GM12878 (cell line): ENCODE results near the gene DDIT4. TPM values are rescaled to one million over a fixed set of nuclear protein-coding genes. Genes with fewer than 3 reads are reported as not detected.
A peak's percentile ranks its signal among the peaks of the same experiment; 100 is the strongest.

Source experiments
- BCL11A ChIP-seq: IDR thresholded peaks from 2 replicates; pipeline ENCODE4 v1.6.1; 2011; ENCODE audit warnings: low read depth, low read length
- BRCA1 ChIP-seq: IDR thresholded peaks from 2 replicates; pipeline ENCODE4 v1.6.1; 2011; ENCODE audit warnings: low read depth, low read length, improper control_type of control experiment
- ETV6 ChIP-seq, 2 experiments: fragments of 450-650 bp in 1 of 2; IDR thresholded peaks in 1 of 2; conservative IDR thresholded peaks in 1 of 2; 2 replicates each; pipeline ENCODE4 v1.6.1; 2014; ENCODE audit warnings: antibody characterized with exemption in 1 of 2, borderline replicate concordance in 1 of 2, low read depth in 1 of 2, mild to moderate bottlenecking in 1 of 2, moderate library complexity in 1 of 2
- LARP7 ChIP-seq: fragments of 450-650 bp; IDR thresholded peaks from 2 replicates; pipeline ENCODE4 v1.6.1; 2017; ENCODE audit warnings: mild to moderate bottlenecking
- MLLT1 ChIP-seq: fragments of 450-650 bp; IDR thresholded peaks from 2 replicates; pipeline ENCODE4 v1.6.1; 2016; ENCODE audit warnings: mild to moderate bottlenecking
- NKRF ChIP-seq: fragments of 450-650 bp; conservative IDR thresholded peaks from 2 replicates; pipeline ENCODE4 v1.6.1; 2017; ENCODE audit warnings: mild to moderate bottlenecking, moderate library complexity
- PAX8 ChIP-seq: fragments of 450-650 bp; IDR thresholded peaks from 2 replicates; pipeline ENCODE4 v1.6.1; 2017; ENCODE audit warnings: mild to moderate bottlenecking, moderate library complexity
- POLR2AphosphoS5 ChIP-seq: IDR thresholded peaks from 2 replicates; pipeline ENCODE4 v1.6.1; 2011; ENCODE audit warnings: mild to moderate bottlenecking, low read length, inconsistent platforms
- RAD51 ChIP-seq: fragments of 450-650 bp; IDR thresholded peaks from 2 replicates; pipeline ENCODE4 v1.6.1; 2016; ENCODE audit warnings: moderate library complexity, mild to moderate bottlenecking, inconsistent platforms
- RFX5 ChIP-seq: IDR thresholded peaks from 2 replicates; pipeline ENCODE4 v1.6.1; 2011; ENCODE audit warnings: low read depth, low read length, improper control_type of control experiment
- SRF ChIP-seq, 2 experiments: IDR thresholded peaks; 2 replicates each; pipeline ENCODE4 v1.6.1; 2011; ENCODE audit warnings: low read depth in 2 of 2, low read length in 2 of 2, mild to moderate bottlenecking in 1 of 2, moderate library complexity in 1 of 2
- SUPT20H ChIP-seq: IDR thresholded peaks from 2 replicates; pipeline ENCODE4 v1.6.1; 2011; ENCODE audit warnings: low read depth, mild to moderate bottlenecking, low read length, moderate library complexity, borderline replicate concordance; ENCODE audit not compliant: control insufficient read depth
- YY1 ChIP-seq: IDR thresholded peaks from 2 replicates; pipeline ENCODE4 v1.6.1; 2011; ENCODE audit warnings: low read depth, mild to moderate bottlenecking, low read length
- ZBED1 ChIP-seq: IDR thresholded peaks from 2 replicates; pipeline ENCODE4 v1.6.1; 2016; ENCODE audit warnings: borderline replicate concordance
- ZNF622 ChIP-seq: fragments of 450-650 bp; IDR thresholded peaks from 2 replicates; pipeline ENCODE4 v1.6.1; 2017; ENCODE audit warnings: mild to moderate bottlenecking, inconsistent platforms
- ZSCAN29 ChIP-seq: fragments of 450-650 bp; IDR thresholded peaks from 2 replicates; pipeline ENCODE4 v1.6.1; 2017; ENCODE audit warnings: mild to moderate bottlenecking, moderate library complexity
- polyA plus RNA-seq, 11 experiments: library from polyadenylated mRNA; depleted of rRNA in 4 of 11; unstranded in 6 of 11; stranded (reverse) in 5 of 11; fragments of >200 nt; fragmentation: Nextera tagmentation in 4 of 11; fragmentation: Illumina TruSeq in 1 of 11; extraction: Ambion mirVana in 4 of 11; extraction: Trizol in 1 of 11; gene quantifications; 1 replicate in 1 of 11; 2 replicates in 10 of 11; pipeline versions ENCODE4 v1.2.1 to v1.2.3, GENCODE V29; 2011 to 2016; ENCODE audit warnings: inconsistent platforms in 2 of 11, missing spikeins in 2 of 11, low read depth in 1 of 11
- total RNA-seq, 4 experiments: library from RNA; depleted of rRNA in 3 of 4; stranded (reverse); fragments of >200 nt in 3 of 4; fragmentation: Illumina TruSeq in 1 of 4; extraction: Trizol in 1 of 4; gene quantifications; 2 replicates each; pipeline versions ENCODE4 v1.2.1 to v1.2.3, GENCODE V29; 2013 to 2021
- TF ChIP-seq, protein P1 (sequence below): IDR thresholded peaks from 2 replicates; pipeline ENCODE4 v1.6.1; 2012; ENCODE audit warnings: mild to moderate bottlenecking, low read depth, low read length
- TF ChIP-seq, protein P2 (sequence below): fragments of 450-650 bp; IDR thresholded peaks from 2 replicates; pipeline ENCODE4 v1.6.1; 2014; ENCODE audit warnings: mild to moderate bottlenecking
- TF ChIP-seq, protein P3 (sequence below): fragments of 450-650 bp; IDR thresholded peaks from 2 replicates; pipeline ENCODE4 v1.6.1; 2018; ENCODE audit warnings: mild to moderate bottlenecking, low read depth, moderate library complexity; ENCODE audit not compliant: partially characterized antibody

Gene DDIT4
- total and polyA plus RNA-seq, 10 of the 15 experiments (the other 5 are each of a cell fraction or from before 2014, with no cell fraction given): 2.1 to 277 (median 183) TPM

DNA sequence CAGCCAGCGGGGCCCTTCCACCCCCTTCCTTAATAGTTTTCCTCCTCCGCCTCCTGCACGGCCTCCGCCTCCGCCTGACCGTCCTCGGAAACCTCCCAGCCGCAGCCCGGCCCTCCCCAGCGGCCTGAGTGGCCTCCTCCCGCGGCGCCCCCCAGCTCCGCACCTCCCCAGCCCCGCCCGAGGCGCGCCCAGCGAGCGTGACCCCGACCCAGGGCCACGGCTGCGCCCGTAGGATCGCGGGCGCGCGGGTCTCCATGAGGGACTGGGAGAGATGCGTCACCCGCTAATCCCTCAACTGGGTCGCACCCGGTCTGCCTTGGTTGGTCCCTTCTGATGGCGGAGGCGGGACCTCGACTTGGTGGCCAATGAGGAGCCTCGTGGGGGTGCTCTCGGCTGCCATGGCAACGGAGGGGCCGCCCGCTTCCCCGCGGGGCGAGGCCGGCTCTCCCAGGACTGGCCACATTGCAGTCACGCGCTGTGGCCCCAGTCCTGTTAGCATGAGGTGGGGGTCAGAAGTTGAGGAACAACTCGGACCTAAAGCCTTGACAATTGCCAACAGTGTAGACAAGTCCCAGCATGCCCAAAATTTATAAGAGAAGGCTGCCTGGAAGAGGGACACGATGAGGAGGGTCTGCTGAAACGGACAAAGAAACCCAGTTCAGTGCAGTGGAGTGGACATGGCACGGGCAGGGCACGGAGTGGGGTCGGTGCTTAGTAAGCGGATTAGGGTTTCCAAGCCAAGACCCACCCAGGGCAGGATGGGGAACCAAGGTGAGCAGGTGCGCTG, 24.3 kb downstream of the DDIT4 start (continued):
- TF ChIP-seq, protein P1, sequence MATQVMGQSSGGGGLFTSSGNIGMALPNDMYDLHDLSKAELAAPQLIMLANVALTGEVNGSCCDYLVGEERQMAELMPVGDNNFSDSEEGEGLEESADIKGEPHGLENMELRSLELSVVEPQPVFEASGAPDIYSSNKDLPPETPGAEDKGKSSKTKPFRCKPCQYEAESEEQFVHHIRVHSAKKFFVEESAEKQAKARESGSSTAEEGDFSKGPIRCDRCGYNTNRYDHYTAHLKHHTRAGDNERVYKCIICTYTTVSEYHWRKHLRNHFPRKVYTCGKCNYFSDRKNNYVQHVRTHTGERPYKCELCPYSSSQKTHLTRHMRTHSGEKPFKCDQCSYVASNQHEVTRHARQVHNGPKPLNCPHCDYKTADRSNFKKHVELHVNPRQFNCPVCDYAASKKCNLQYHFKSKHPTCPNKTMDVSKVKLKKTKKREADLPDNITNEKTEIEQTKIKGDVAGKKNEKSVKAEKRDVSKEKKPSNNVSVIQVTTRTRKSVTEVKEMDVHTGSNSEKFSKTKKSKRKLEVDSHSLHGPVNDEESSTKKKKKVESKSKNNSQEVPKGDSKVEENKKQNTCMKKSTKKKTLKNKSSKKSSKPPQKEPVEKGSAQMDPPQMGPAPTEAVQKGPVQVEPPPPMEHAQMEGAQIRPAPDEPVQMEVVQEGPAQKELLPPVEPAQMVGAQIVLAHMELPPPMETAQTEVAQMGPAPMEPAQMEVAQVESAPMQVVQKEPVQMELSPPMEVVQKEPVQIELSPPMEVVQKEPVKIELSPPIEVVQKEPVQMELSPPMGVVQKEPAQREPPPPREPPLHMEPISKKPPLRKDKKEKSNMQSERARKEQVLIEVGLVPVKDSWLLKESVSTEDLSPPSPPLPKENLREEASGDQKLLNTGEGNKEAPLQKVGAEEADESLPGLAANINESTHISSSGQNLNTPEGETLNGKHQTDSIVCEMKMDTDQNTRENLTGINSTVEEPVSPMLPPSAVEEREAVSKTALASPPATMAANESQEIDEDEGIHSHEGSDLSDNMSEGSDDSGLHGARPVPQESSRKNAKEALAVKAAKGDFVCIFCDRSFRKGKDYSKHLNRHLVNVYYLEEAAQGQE: no peak
- TF ChIP-seq, protein P2, sequence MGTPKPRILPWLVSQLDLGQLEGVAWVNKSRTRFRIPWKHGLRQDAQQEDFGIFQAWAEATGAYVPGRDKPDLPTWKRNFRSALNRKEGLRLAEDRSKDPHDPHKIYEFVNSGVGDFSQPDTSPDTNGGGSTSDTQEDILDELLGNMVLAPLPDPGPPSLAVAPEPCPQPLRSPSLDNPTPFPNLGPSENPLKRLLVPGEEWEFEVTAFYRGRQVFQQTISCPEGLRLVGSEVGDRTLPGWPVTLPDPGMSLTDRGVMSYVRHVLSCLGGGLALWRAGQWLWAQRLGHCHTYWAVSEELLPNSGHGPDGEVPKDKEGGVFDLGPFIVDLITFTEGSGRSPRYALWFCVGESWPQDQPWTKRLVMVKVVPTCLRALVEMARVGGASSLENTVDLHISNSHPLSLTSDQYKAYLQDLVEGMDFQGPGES: peak; percentile 78
- TF ChIP-seq ZBED1 (no peak), ZSCAN29 (0 out of 2 replicates have a peak, but pooled peaks have one; percentile 26), RAD51 (peak; percentile 75), BRCA1 (no peak), NKRF (no peak; the same call in none of the 2 replicates), PAX8 (no peak), YY1 (peak; percentile 67; the same call in 1 of the 2 replicates), BCL11A (no peak), RFX5 (peak; percentile 56; the same call in 1 of the 2 replicates), SRF (IDR thresholded peaks at IDR 0.05; ENCODE audit: low read depth in 2 of 2, low read length in 2 of 2) (no peak), POLR2AphosphoS5 (no peak), ZNF622 (no peak), SUPT20H (no peak), ETV6 (conservative IDR thresholded peaks at IDR 0.05 in 1 of 2, IDR thresholded peaks at IDR 0.05 in 1 of 2; ENCODE audit: borderline replicate concordance in 1 of 2, low read depth in 1 of 2) (no peak), MLLT1 (peak; percentile 35; the same call in 1 of the 2 replicates), LARP7 (peak; percentile 11; the same call in 1 of the 2 replicates)
- TF ChIP-seq, protein P3, sequence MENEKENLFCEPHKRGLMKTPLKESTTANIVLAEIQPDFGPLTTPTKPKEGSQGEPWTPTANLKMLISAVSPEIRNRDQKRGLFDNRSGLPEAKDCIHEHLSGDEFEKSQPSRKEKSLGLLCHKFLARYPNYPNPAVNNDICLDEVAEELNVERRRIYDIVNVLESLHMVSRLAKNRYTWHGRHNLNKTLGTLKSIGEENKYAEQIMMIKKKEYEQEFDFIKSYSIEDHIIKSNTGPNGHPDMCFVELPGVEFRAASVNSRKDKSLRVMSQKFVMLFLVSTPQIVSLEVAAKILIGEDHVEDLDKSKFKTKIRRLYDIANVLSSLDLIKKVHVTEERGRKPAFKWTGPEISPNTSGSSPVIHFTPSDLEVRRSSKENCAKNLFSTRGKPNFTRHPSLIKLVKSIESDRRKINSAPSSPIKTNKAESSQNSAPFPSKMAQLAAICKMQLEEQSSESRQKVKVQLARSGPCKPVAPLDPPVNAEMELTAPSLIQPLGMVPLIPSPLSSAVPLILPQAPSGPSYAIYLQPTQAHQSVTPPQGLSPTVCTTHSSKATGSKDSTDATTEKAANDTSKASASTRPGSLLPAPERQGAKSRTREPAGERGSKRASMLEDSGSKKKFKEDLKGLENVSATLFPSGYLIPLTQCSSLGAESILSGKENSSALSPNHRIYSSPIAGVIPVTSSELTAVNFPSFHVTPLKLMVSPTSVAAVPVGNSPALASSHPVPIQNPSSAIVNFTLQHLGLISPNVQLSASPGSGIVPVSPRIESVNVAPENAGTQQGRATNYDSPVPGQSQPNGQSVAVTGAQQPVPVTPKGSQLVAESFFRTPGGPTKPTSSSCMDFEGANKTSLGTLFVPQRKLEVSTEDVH: no peak
